Fibroblast of peridontal ligament (primary cell): ENCODE measurements around the gene KCNK2.

ENCODE experiments used
- DNase-seq: peaks from one replicate; pipeline ENCODE4 v3.0.0-alpha.2; 2010; ENCODE audit errors: extremely low read depth

The KCNK2 gene, protein sequence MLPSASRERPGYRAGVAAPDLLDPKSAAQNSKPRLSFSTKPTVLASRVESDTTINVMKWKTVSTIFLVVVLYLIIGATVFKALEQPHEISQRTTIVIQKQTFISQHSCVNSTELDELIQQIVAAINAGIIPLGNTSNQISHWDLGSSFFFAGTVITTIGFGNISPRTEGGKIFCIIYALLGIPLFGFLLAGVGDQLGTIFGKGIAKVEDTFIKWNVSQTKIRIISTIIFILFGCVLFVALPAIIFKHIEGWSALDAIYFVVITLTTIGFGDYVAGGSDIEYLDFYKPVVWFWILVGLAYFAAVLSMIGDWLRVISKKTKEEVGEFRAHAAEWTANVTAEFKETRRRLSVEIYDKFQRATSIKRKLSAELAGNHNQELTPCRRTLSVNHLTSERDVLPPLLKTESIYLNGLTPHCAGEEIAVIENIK

DNA sequence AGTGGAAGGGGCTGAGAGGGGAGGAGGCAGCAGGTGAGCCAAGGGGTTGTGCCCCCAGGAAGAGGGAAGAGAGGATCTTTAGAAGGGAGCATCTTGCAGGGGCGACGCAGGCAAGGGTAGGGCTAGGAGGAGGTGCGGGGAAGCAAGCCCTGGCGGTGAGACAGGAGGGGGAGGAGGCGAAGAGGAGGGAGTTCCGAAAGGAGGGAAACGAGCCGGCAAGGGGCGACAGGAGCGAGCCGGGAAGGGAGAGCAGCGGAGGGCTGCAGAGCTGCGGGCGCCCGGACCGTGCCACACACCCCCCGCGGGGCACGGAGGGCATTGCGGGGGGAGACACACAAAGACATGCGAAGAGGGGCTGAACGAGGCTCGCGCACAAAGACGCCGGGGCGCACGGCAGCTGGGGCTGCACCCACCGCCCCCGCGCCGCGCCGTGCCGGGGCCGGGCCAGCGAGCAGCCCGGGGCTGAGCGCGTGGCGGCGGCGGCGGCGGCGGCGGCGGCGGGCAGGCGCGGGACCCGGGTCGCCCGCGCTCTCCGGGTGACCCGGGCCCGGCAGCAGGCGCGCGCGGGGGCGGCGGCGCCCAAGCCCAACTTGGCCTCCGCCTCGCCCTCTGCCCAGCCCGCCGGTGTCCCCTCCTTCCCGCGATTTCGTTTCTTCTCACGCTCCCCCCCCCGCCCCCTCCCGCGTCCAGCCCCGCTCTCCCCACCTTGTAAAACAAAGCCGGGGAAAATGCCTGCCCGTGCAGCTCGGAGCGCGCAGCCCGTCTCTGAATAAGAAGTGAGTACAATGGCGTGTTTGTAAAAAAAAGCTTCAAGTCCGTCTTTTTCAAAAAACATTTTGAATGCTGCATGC, at the start of gene KCNK2:
TSS of gene KCNK2 (plus strand) at position 206 of the 851 bp plus-strand sequence. CDS start 649 bp downstream, outside the sequence.
- DNase-seq, result peak; percentile 57

DNA sequence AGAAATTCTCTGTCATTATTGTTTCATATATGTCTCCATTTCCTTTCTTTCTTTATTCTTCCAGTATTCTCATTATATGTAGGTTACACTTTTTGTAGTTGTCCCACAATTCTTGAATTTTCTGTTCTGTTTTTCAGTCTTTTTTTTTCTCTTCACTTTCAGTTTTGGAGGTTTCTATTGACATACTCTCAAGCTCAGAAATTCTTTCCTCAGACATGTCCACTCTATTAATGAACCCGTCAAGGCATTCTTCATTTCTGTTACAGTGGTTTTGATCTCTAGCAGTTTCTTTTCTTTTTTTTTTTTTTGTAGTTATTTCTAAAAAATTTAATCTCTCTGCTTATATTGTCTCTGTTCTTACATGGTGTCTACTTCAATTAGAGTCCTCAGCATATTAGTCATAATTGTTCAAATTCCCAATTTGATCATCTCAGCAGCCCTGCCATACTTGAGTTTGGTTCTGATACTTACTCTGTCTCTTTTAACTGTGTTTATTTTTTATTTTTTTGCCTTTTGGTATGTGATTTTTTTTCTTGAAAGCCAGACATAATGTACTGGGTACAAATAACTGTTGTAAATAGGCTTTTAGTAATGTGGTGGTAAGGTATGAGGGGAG, 49.5 kb upstream of the KCNK2 start:
- DNase-seq, result no peak

DNA sequence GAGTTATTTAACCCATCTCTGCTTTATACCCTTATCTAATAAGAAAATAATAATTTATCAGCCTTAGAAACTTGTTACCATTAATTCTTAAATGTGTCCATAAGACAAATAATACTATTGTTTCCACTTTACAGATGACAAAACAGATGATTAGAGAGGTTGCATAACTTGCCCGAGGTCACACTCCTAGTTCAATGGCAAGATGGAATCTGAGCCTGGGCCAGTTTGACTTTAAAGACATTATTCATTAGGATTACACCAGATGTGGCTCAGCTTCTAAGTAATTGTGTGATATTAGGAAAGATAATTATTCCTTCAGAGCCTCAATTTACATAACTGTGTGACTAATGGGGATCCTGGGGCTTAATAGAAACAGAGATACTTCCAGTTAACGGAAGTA, 42.3 kb upstream of the KCNK2 start:
- no peak for DNase-seq

DNA sequence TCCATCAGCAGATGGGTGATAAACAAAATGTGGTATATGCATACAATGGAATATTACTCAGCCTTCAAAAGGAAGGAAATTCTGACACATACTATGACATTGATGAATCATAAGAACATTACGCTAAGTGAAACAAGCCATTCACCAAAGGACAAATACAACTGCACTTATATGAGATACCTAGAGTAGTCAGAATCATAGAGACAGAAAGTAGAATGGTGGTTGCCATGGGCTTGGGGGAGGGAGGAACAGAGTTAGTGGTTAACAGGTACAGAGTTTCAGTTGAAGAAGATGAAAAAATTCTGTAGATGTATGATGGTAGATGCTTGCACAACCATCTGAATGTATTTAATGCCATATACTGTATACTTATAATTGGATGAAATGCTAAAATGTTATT, 39.1 kb upstream of the KCNK2 start:
- DNase-seq, result no peak

DNA sequence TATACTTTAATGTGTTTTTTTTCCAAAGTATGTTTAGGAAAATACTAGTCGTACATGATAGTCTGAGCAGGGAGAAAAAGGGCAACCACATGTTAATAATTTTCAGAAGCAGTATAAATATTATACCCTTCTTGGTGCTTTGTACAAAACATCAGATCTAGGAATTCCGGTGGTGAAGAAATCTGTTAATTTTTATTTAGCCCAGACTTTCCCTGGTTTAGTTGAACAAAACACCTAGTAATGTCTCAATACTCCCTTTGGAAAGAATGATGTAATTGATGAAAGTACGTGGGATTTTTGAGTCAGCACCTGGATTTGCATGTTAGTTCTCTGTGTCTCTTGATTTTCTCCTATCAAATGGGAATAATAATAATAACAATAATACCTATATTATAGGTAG, 38.4 kb upstream of the KCNK2 start:
- DNase-seq, result no peak

DNA sequence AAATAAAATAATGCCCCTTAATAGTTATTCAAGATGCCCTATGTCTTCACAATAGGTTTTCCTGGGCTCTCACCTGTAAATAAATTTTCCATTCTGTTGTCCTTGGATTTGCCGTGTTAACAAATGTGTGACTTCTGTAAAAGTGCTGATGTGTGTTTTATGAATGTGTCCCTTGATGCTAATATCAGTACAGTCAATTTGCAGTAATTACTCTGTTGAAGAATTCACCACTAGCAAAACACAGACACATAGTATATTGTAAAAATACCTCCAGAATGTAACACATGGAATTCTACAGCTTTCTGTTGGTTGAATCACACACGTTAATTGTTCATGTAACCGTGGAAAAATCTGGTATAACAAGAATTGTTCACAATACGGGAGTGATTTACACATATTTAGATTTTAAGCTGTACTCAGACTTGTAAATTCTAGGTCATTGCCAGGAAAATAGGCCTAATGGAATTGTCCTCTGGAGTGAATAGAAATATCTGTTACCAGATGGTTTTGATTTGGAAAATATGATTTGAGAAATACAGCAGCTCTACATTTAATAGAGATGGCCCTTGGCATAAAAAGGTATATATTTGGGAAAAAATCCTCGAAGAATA, 36.7 kb upstream of the KCNK2 start:
- DNase-seq, result peak; percentile 57

DNA sequence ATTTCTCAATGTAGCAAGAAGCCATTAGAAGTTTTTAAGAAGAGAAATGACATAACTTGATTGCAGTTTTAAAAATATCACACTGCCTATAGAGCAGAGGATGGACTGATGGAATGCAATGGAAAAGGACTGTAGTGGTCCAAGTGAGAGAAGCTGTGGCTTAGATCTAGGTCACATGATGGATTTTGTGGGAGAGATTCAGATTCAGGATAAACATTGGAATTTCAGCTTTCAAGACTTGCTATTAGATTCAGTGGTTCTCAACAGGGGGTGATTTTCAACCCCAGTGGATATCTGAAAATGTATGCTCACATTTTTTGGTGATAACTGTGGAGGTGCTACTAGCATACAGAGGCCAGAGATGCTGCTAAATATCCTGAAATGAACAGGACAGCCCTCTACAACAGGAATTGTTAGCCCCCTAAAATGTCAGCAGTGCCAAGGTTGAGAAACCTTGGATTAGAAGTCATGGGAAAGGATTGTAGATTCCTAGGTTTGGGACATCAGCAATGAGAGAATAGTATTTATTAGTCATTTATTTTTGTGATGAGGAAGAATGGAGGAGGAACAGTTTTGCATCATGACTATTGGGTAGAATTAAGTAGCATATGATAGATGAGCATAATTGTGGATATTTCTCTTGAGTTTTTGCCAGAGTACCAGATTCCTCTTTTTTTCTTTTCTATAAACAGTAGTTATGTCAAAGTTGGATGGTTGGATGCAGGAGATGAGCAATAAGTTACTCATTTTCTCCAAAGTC, 30.1 kb upstream of the KCNK2 start:
- peak; percentile 44 for DNase-seq

DNA sequence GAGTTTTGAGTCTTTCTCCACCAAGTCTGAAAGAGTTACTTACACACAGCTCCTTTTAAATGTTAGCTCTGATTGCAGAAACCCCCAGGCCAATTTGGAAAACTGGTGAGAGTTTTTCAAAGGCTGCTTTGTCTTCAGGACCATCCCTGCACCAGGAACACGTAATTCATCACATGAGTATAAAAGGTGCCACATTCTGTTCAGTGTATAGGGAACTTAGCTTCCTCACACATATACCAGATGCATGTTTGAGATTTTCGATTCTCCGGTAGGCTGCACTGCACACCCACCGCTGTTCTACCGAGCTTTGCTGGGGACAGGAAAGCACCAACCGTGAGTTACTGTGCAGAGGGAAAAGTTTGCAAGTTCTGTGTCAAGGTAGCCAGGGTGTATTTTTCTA, 28.3 kb upstream of the KCNK2 start:
- DNase-seq, result no peak

DNA sequence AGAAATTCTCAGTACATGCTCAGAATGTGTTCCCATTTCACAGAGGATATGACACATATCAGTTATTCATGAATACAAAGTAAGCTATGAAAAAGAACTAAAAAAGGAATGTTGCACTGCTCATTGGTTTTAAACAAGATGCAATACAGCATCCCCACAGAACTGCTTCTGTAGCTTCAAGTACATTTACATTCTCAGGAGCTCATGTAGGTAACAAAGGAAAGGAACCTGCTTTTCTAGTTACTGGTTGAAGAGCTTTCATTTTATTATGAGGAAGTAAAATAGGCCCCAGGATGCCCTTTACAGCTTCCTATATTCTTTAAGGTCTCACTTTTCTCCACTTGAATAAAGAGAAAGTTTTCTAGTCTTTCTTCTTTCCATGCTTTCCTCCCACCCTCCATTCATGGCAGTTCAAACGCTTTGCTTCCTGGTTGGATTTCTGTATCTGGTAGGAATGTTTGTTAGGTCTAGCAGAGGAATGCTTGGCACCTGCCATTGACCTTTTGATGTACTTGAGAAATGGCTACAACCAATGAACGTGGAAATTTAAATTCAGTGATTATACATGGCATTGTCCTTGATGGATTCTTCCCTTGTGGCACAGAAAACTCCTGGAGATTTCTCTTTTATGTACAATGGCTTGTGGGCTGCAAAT, 27.1 kb upstream of the KCNK2 start:
- no peak for DNase-seq

DNA sequence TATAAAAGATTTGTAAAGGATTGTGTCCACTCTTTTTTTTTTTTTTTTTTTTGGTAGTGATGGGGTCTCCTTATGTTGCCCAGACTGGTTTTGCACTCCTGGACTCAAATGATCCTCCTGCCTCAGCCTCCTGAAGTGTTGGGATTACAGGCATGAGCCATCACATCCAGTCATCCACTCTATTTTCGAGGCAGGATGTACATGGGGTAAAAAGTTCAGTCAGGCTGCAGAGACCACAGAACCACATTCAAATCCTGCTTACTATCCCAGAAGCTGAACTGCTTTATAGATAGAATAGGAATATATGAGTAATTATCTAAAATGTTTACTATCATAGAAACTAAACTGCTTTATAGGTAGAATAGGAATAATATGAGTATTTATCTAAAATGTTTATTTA, 26.0 kb upstream of the KCNK2 start:
- peak; percentile 38 for DNase-seq

DNA sequence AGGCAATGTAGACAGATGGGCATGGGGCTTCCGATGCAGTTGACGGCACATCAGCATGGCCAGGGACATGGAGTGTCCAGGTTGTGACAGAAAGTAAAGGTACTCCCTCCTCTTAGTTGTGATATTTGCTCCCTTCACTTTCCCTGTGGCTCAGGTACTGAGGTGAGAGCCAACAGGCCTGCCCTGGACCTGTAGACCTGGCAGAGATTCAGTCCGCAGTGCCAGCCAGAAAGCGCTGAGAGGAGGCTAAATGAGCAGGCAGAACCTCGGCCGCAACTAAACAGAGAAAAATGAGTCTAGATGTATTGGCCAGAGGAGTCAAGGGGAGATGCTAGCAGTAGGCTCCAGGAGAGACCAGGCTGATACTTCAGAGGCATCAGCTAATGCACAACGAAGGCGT, 22.6 kb upstream of the KCNK2 start:
- DNase-seq, result no peak

DNA sequence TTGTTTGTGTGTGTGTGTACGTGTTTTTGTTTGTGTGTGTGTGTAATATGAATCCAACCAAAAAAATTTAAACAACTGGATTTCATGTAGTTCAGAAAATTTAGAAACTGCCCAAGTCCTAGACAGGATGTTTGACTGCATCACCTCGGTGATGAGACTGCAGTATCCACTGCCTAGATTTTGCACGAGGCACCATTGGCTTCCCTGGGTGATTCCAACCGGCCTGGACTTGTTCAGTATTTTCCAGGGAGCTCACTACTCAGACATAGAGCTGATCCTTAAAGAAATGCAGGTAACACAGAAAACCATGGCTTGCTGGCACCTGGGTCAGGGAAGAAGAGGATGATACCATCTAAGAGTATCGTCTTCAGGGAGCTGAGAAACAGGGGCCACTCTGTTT, 18.2 kb upstream of the KCNK2 start:
- DNase-seq, result no peak

DNA sequence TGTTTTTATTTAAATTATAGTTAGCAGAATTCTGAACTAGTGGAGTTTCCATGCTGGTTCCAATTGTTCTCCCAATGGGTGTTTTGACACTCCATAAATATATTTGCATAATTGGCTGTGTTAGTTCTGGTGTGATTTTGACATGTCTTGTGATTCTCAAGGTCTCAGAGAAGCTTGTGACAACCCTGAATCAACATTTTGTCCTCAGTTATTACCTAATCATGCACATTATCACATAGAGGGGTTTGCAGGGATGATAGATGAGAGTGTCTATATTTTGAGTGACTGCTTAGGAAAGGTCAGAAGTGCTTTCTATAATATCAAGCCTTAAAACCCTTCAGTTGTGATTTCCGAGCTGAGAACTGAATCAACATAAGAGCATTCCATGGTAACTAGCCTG, 11.5 kb upstream of the KCNK2 start:
- no peak for DNase-seq

DNA sequence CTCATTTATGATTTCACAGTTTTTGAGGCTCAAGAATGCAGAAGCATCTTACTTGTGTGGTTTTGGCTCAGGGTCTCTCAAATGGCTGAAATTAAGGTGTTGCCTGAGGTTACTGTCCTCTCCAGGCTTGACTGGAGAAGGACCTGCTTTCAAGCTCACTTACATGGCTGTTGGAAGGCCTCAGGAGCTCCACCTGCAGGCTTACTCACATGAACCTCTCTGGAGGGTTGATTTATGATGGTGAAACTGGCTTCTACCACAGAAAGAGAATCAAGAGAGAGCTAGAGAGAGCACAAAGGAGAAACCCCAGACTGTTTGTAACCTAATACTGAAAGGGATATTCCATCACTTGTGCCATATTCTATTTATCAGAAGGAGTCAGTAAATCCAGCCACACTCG, 6.2 kb upstream of the KCNK2 start:
- peak; percentile 52 for DNase-seq

DNA sequence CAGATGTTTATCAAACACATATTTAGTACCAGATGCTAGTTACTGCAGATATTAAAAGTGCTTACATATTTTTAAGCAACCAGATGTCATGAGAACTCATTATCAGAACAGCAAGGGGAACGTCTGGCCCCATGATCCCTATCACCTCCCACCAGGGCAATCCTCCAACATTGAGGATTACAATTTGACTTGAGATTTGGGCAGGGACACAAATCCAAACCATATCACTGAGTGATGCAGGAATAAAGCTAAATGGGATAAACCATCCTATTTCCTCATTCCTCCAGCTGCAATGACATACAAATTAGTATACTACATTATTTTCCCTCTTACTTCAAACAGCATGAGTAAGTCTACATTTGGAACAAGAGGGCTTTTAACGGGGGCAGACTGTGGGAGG, 3.1 kb upstream of the KCNK2 start:
- DNase-seq, result peak; percentile 60

DNA sequence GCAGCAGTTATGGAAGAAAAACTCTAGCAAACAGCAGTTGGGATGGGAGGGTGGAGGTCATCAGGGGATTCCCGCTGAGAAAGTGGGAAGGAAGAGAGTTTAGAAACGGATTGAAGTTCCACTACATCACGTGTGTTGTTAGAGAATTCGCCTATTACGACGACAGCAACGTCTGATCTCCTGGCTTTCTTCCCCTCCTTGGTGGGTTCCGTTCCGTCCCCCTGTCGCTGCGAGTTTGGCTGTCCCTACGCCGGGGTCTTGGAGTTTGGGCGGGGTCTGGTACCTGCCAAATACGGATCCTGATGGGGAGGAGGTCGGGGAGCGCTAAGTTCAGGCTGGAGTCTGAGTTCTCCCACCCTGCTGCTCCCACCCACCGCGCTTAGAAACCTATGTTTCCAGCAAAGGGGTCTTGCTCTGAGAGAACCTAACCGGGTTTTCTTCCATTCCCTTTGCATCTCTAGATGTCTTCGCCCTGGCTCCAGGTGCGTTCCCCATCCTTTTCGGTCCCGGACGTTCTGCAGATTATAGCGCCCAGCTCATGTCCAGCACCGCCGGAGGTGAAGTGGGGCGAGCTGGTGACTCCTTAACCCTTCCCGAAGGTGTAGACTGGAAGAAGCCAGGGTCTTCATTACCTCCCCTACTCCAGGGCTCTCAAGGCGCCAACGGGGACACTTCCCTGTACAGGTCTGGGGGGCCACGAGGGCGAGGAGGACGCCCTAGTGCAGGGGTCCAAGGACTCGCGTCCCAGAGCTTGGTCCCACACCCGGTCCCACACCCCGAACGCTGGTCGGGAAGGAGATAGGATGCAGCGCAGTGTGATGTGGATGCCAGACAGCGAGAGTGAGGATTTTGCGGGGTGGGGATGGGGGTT, 641 bp upstream of the KCNK2 start:
- DNase-seq, result peak; percentile 74

DNA sequence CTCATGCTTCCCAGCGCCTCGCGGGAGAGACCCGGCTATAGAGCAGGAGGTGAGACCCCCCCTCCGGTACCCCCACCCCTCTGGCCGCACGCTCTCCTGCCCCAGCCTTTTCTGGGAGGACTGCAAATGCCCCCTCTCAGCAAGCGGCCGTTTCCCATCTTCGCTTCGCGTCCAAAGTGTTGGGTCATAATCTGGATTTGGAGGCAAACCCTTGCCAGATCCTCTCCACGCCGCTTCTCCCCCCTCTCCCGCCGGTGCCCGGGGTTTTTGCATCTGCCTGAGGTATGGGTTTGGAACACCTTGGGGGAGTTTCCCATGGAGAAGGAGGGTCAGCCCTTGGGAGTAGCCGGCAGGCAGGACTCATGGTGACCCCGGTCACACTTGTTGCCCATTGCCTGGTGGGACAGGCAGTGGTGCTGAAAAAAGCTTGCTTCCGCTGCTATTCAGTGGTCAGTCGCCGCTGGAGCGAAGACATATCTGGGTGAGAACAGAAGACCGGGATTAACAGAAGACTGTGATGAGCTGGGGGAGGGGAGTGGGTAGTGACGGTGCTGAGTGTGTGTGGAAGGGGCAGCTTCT, 935 bp downstream of the KCNK2 start:
- DNase-seq, result peak; percentile 63

DNA sequence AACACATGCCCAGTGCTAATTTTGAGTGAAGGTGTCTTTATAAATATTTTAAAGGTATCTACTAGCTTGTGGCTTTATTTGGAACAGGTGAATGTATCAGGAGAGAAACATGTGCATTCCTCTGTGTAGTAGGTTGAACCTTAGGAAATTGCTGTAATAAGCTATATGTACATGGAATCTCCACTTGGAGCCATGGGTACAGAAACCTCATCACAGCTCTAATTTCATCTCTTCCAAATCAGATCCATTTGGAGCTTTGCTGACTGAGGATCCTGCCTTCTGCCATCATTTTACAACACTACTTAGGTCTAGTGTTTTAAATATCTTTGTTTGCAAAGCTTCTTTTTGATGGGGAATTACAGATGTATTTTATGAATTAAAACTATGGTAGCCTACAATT, 2.1 kb downstream of the KCNK2 start:
- peak; percentile 54 for DNase-seq

DNA sequence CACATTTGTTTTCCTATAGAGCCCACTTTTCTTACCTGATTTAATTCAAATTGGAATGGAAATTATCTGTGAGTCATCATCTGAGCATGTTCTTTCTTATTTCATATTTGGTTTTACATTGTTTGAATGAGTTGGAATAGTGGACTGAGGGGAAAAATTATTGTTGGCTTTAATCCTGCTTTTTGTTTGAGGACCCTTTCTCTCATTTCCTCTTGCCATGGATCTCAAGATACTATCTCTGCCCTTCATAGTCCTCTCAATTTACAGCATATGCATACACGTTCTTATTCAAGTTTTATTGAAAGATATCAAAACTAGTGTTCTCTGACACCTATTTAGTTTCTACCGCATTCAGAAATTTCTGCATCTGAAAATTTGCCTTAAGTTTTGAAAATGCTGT, 5.1 kb downstream of the KCNK2 start:
- no peak for DNase-seq
